ENCODE results near the gene SLC1A7. TPM values are rescaled to one million over a fixed set of nuclear protein-coding genes. Genes with fewer than 3 reads are reported as not detected.

SLC1A7 gene
- total and polyA plus RNA-seq, 2 experiments from 2014 or later: not detected

GRCh38 chr1:53081384-53082066 lies 60.9 kb downstream of the SLC1A7 start:
- H2AFZ ChIP-seq: no peak overlapping the region; the same call in 1 of the 2 replicates
- no peak overlapping the region for H3K4me2 ChIP-seq
- peak; percentile 62 for ATAC-seq

More at GRCh38 chr1:53081384-53082066, 60.9 kb downstream of the SLC1A7 start:
- H3K27ac Mint-ChIP-seq: no peak overlapping the region
- no peak for DNase-seq (ENCODE audit: low spot score)
- peaks cover 19% of the 10 kb centered on the region for H3K4me1 Mint-ChIP-seq
- TF ChIP-seq CREB1 (CRISPR knock-in tag; IDR thresholded peaks at IDR 0.05; ENCODE audit: low read depth): no peak
- TF ChIP-seq ETS1 (IDR thresholded peaks at IDR 0.05): no peak
- no peak for TF ChIP-seq NANOG (IDR thresholded peaks at IDR 0.05; ENCODE audit: borderline replicate concordance)
- TF ChIP-seq CTCF (conservative IDR thresholded peaks at IDR 0.05; ENCODE audit: low read depth in 2 of 2): no peak; a peak in 1 of 4 replicates
- no peak for TF ChIP-seq ZNF331 (CRISPR knock-in tag; IDR thresholded peaks at IDR 0.05; ENCODE audit: low read depth)
- no peak for TF ChIP-seq ZNF462 (CRISPR knock-in tag; IDR thresholded peaks at IDR 0.05)
- no peak for TF ChIP-seq POLR2AphosphoS5 (IDR thresholded peaks at IDR 0.05; ENCODE audit: low read depth)
- TF ChIP-seq ZNF114 (CRISPR knock-in tag; IDR thresholded peaks at IDR 0.05): no peak
- no peak for TF ChIP-seq JUNB (IDR thresholded peaks at IDR 0.05; ENCODE audit: unreplicated experiment)
- no peak for TF ChIP-seq EZH2phosphoT487 (IDR thresholded peaks at IDR 0.05; ENCODE audit: unreplicated experiment)
- no peak for TF ChIP-seq STAT1 (IDR thresholded peaks at IDR 0.05; ENCODE audit: unreplicated experiment)
- TF ChIP-seq EZH2 (IDR thresholded peaks at IDR 0.05; ENCODE audit: low read depth, unreplicated experiment): no peak
- TF ChIP-seq, protein P1, sequence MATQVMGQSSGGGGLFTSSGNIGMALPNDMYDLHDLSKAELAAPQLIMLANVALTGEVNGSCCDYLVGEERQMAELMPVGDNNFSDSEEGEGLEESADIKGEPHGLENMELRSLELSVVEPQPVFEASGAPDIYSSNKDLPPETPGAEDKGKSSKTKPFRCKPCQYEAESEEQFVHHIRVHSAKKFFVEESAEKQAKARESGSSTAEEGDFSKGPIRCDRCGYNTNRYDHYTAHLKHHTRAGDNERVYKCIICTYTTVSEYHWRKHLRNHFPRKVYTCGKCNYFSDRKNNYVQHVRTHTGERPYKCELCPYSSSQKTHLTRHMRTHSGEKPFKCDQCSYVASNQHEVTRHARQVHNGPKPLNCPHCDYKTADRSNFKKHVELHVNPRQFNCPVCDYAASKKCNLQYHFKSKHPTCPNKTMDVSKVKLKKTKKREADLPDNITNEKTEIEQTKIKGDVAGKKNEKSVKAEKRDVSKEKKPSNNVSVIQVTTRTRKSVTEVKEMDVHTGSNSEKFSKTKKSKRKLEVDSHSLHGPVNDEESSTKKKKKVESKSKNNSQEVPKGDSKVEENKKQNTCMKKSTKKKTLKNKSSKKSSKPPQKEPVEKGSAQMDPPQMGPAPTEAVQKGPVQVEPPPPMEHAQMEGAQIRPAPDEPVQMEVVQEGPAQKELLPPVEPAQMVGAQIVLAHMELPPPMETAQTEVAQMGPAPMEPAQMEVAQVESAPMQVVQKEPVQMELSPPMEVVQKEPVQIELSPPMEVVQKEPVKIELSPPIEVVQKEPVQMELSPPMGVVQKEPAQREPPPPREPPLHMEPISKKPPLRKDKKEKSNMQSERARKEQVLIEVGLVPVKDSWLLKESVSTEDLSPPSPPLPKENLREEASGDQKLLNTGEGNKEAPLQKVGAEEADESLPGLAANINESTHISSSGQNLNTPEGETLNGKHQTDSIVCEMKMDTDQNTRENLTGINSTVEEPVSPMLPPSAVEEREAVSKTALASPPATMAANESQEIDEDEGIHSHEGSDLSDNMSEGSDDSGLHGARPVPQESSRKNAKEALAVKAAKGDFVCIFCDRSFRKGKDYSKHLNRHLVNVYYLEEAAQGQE (IDR thresholded peaks at IDR 0.05; ENCODE audit: unreplicated experiment): no peak
- no peaks in the 10 kb centered on the region for H3K4me1 ChIP-seq (ENCODE audit: insufficient read depth)
- no peaks in the 10 kb centered on the region for H3K9me2 ChIP-seq (ENCODE audit: insufficient read depth)
- peaks cover 25% of the 10 kb centered on the region for H3K27me3 Mint-ChIP-seq (ENCODE audit: insufficient read depth, low read depth, poor library complexity)
- H3K4me3 ChIP-seq: no peak overlapping the region
- H3F3A ChIP-seq (replicated peaks; ENCODE audit: low read depth): no peaks in the 10 kb centered on the region
- no peaks in the 10 kb centered on the region for H3K36me3 ChIP-seq (ENCODE audit: insufficient read depth)
- no peak overlapping the region for H3K4me3 Mint-ChIP-seq
- no peaks in the 10 kb centered on the region for H3K79me2 ChIP-seq (replicated peaks; ENCODE audit: insufficient read depth)
- no peaks in the 10 kb centered on the region for H3K27me3 ChIP-seq (ENCODE audit: insufficient read depth)
- no peak overlapping the region for H3K27ac ChIP-seq (ENCODE audit: low read depth)
- H3K36me3 Mint-ChIP-seq (ENCODE audit: low read depth): no peaks in the 10 kb centered on the region
- H4K20me1 ChIP-seq (replicated peaks; ENCODE audit: insufficient read depth): no peaks in the 10 kb centered on the region
- no peaks in the 10 kb centered on the region; the same call in 2 of the 3 replicates for H3K9me3 Mint-ChIP-seq
